ENCODE measurements around the gene GPX4. TPM values are rescaled to one million over a fixed set of nuclear protein-coding genes. Genes with fewer than 3 reads are reported as not detected.

The GPX4 gene
- total RNA-seq, 1 donor, result 162 TPM

GRCh38 chr19:1103132-1103707, 574 bp upstream of the GPX4 start:
- Histone ChIP-seq H3K9me3 (ENCODE audit: low read depth, low read length) (no peaks in the 10 kb centered on the region), H3K4me1 (ENCODE audit: insufficient read depth, low read length) (peaks cover 76% of the 10 kb centered on the region), H3K4me3 (ENCODE audit: low read length) (no peak overlapping the region), H3K27me3 (ENCODE audit: insufficient read depth, low read length) (no peaks in the 10 kb centered on the region)

DNA sequence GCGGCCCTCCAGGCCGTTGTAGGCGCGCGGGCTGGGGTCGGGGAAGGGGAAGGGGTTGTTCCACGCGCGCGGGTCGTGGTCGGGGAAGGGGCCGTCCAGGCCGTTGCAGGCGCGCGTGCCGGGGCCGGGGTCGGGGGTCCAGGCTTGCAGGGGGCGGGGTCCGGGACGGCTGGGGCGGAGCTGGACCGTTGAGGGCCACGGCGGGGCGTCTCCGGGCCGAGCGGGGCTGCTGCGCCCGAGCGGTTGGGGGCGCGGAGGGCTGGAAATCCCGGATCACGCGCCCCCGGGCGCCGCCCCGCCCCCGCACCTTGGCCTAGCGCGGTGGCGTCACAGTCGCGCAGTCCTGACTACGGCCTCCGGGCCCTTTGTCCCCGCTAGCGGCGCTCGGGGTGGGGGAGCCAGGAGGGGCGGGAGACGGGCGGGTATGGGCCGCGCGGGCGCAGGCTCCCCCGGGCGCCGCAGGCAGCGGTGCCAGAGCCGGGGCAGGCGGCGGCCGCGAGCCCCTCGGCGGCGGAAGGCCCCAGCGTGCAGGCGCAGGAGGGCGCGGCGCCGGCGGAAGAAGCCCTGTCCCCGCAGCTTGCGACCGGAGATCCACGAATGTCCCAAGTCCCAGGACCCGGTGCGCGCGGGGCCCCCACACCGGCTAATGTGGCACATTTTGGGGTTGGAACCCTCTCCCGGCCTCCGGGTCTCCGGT, 665 bp downstream of the GPX4 start:
- peak overlapping the region; percentile 62 for H3K4me3 ChIP-seq (ENCODE audit: low read length)
- no peaks in the 10 kb centered on the region for H3K27me3 ChIP-seq (ENCODE audit: insufficient read depth, low read length)
- H3K4me1 ChIP-seq (ENCODE audit: insufficient read depth, low read length), result peaks cover 64% of the 10 kb centered on the region

GRCh38 chr19:1105008-1105872, 1.4 kb downstream of the GPX4 start:
- Histone ChIP-seq H3K9me3 (ENCODE audit: low read depth, low read length) (no peaks in the 10 kb centered on the region), H3K4me1 (ENCODE audit: insufficient read depth, low read length) (peaks cover 57% of the 10 kb centered on the region), H3K4me3 (ENCODE audit: low read length) (peak overlapping the region; percentile 62)

More for the DNA sequence above, 665 bp downstream of the GPX4 start:
- no peaks in the 10 kb centered on the region for H3K9me3 ChIP-seq (ENCODE audit: low read depth, low read length)

DNA sequence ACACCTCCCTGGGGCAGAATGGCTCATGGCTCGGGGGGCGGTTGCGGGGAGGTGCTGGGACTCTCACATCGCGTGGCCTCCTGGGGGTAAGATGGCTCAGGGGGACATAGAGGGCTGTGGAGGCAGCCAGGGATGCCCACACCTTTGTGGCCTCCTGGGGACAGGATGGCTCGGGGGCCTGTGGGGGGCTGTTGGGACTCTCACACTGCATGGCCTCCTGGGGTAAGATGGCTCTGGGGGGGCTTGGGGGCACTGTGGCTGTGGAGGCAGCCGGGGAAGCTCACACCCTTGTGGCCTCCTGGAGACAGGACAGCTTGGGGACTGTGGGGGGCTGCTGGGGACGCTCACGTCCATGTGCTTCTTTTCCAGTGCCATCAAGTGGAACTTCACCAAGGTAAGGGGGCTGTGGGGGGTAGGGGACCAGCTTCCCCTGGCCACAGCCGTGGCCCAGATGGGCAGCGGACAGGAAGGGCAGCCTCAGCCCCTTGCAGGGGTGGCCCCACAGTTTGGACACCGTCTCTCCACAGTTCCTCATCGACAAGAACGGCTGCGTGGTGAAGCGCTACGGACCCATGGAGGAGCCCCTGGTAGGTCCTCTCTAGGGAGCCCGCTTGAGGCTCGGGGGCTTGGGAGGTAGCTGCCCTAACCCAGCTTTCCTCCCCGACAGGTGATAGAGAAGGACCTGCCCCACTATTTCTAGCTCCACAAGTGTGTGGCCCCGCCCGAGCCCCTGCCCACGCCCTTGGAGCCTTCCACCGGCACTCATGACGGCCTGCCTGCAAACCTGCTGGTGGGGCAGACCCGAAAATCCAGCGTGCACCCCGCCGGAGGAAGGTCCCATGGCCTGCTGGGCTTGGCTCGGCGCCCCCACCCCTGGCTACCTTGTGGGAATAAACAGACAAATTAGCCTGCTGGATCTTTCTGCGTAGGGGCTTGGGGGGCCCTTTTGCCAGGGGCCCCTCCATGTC, 2.4 kb downstream of the GPX4 start:
- H3K4me1 ChIP-seq (ENCODE audit: insufficient read depth, low read length), result peaks cover 49% of the 10 kb centered on the region

More at GRCh38 chr19:1105008-1105872, 1.4 kb downstream of the GPX4 start:
- H3K27me3 ChIP-seq (ENCODE audit: insufficient read depth, low read length), result no peaks in the 10 kb centered on the region

DNA sequence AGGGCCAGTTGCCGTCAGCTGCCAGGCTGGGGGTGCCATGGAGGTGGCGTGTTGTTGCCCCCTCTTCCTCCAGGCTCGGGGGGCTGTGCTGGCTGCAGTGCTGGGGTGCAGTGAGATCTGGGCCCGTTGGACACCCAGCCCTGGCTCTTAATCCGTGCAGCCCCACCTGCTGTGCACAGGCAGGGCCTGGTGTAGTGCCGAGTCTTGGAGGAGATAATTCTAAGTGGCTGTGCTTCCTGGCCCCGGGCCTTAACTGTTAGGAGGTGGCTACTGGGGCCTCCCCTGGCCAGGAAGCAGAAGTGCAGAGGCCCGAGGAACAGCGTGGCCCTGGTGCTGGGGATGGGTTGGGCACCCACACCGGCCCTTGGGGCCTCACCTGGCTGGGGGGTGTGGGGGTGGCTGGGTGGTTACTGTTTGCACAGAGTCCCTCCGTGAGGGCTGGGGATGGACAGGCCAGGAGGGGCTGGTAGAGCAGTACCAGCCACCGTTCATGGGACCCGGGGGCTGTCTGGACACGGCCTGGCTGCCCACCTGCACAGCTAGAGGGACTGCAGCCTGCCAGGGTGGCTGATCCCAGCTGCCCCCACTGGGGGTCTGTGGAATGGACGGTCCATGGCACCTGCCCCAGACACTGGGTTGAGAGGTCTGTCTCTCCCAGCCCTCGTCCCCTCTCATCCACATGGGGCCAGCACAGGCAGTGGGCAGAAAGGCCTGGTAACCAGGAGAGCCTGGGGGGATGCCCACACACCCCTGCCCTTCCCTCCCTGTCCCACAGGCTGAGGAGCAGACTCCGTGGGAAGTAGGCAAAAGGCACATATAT, 3.3 kb downstream of the GPX4 start:
- H3K27me3 ChIP-seq (ENCODE audit: insufficient read depth, low read length), result no peaks in the 10 kb centered on the region
- no peak overlapping the region for H3K4me3 ChIP-seq (ENCODE audit: low read length)
- peaks cover 40% of the 10 kb centered on the region for H3K4me1 ChIP-seq (ENCODE audit: insufficient read depth, low read length)
- no peaks in the 10 kb centered on the region for H3K9me3 ChIP-seq (ENCODE audit: low read depth, low read length)

More for the DNA sequence above, 2.4 kb downstream of the GPX4 start:
- Histone ChIP-seq H3K27me3 (ENCODE audit: insufficient read depth, low read length) (no peaks in the 10 kb centered on the region), H3K4me3 (ENCODE audit: low read length) (no peak overlapping the region), H3K9me3 (ENCODE audit: low read depth, low read length) (no peaks in the 10 kb centered on the region)

- Histone ChIP-seq H3K4me1 (ENCODE audit: insufficient read depth, low read length) (peaks cover 33% of the 10 kb centered on the region), H3K27me3 (ENCODE audit: insufficient read depth, low read length) (no peaks in the 10 kb centered on the region), H3K9me3 (ENCODE audit: low read depth, low read length) (no peaks in the 10 kb centered on the region), H3K4me3 (ENCODE audit: low read length) (no peak overlapping the region)
These were observed 4.0 kb downstream of the GPX4 start for GRCh38 chr19:1107661-1108261.

- H3K27me3 ChIP-seq (ENCODE audit: insufficient read depth, low read length), result no peaks in the 10 kb centered on the region
These were observed 4.7 kb downstream of the GPX4 start for GRCh38 chr19:1108291-1109031.

DNA sequence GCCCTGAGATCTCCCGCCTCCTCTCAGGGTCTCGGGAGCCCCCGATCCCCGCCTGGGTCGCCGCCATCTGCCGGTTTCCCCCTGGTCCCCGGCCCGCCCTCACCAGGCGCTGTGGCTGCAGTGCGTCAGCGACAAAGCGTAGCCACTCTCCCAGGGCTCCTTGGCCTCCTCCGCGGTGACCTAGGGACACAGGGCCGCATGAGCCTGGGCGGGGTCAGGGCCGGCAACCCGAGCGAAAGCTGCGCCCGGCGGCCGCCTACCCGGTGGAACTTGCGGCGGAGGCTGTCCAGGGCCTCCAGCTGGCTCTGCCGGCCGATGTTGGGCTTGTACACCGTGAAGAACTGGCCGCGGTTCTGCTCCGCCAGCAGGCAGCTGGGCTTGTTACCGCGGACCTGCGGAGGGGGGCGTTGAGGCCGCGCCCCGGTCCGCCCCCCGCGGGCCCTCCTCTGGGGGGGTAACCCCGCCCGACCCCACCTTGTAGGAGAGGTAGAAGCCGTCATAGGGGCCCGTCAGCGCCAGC, 5.3 kb downstream of the GPX4 start:
- Histone ChIP-seq H3K4me3 (ENCODE audit: low read length) (no peak overlapping the region), H3K9me3 (ENCODE audit: low read depth, low read length) (no peaks in the 10 kb centered on the region), H3K27me3 (ENCODE audit: insufficient read depth, low read length) (no peaks in the 10 kb centered on the region), H3K4me1 (ENCODE audit: insufficient read depth, low read length) (peaks cover 35% of the 10 kb centered on the region)

More at GRCh38 chr19:1108291-1109031, 4.7 kb downstream of the GPX4 start:
- H3K4me3 ChIP-seq (ENCODE audit: low read length), result no peak overlapping the region
- H3K4me1 ChIP-seq (ENCODE audit: insufficient read depth, low read length), result peaks cover 30% of the 10 kb centered on the region
- H3K9me3 ChIP-seq (ENCODE audit: low read depth, low read length), result no peaks in the 10 kb centered on the region

- Histone ChIP-seq H3K4me1 (ENCODE audit: insufficient read depth, low read length) (peaks cover 34% of the 10 kb centered on the region), H3K27me3 (ENCODE audit: insufficient read depth, low read length) (no peaks in the 10 kb centered on the region), H3K9me3 (ENCODE audit: low read depth, low read length) (no peaks in the 10 kb centered on the region), H3K4me3 (ENCODE audit: low read length) (no peak overlapping the region)
These were observed 6.2 kb downstream of the GPX4 start for GRCh38 chr19:1109697-1110671.

GRCh38 chr19:1110809-1111640, 7.2 kb downstream of the GPX4 start:
- no peaks in the 10 kb centered on the region for H3K9me3 ChIP-seq (ENCODE audit: low read depth, low read length)
- peaks cover 24% of the 10 kb centered on the region for H3K4me1 ChIP-seq (ENCODE audit: insufficient read depth, low read length)
- no peaks in the 10 kb centered on the region for H3K27me3 ChIP-seq (ENCODE audit: insufficient read depth, low read length)
- H3K4me3 ChIP-seq (ENCODE audit: low read length), result no peak overlapping the region

GRCh38 chr19:1111641-1112267, 8.0 kb downstream of the GPX4 start:
- Histone ChIP-seq H3K9me3 (ENCODE audit: low read depth, low read length) (no peaks in the 10 kb centered on the region), H3K27me3 (ENCODE audit: insufficient read depth, low read length) (no peaks in the 10 kb centered on the region), H3K4me3 (ENCODE audit: low read length) (no peak overlapping the region), H3K4me1 (ENCODE audit: insufficient read depth, low read length) (peaks cover 19% of the 10 kb centered on the region)
